ENCODE data around the gene PFDN2.
"Not testable (repeated sequence)": the region's sequence is repeated elsewhere in the genome, so short reads cannot be mapped to it uniquely, and the experiment has no call there.

PFDN2 gene

DNA sequence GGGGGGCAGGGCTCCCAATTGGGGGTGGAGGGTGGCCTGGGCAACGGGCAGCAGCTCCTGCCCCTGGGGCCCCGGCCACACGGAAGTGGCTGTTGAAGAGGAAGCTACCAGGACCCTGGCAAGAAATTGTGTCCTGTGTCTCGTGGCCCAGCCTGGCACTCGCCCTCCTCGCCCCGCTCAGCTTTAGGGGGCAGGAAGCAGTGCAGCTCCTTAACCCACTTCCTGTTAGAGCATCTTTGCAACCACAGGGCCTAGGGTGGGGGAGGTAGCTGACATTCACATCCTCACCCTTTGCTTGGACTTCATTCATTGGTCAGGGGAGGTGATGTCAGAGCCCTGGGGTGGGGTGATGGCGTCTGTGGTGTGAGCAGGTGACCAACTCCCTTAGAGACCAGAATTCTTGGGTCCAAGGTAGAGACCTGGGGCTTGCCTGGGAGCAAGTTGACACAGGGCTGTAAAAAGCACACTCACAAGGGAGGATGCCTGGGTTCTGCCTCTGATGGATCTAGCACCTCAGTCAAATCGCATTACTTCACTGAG lies 48.0 kb downstream of the PFDN2 start, which contains the start of gene ARHGAP30:
Gene ARHGAP30 (minus strand): TSS at position 161 of the 540 bp plus-strand sequence. CDS start 267 bp downstream, outside the sequence.
- DNase-seq = no peak

DNA sequence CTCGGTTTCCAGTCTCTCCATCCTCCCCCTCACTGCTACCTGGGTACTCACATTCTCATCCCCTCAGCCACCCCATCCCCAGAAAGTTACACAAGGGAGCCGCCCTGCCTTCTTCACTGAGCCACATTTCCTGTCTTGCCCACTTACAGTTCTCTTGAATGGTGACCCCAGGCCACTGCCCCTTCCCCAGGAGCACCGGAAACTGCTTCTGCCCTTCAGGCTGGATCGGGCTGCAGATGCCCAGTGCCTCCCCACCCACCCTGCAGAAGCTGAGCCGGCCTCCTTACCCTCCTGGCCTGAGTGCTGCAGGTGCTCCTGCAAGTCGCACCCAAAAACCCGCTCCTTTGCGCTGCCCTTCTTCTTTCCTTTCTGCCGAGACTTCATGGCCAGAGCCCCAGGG lies 48.6 kb downstream of the PFDN2 start:
- in situ Hi-C loops (cut with HindIII; ENCODE audit: low pct_ligation_motif_present, low pct_unique_long_range_greater_than_20kb, low sequenced_read_pairs) = no loop called here
- no peak for DNase-seq

More for the DNA sequence above, 48.0 kb downstream of the PFDN2 start, which contains the start of gene ARHGAP30:
- in situ Hi-C loops (cut with HindIII; ENCODE audit: low pct_ligation_motif_present, low pct_unique_long_range_greater_than_20kb, low sequenced_read_pairs) = no loop called here

- no peak for DNase-seq
Observed at GRCh38 chr1:161068306-161069234, 49.3 kb downstream of the PFDN2 start.

GRCh38 chr1:161066694-161067093 lies 51.1 kb downstream of the PFDN2 start:
- no peak for DNase-seq
- in situ Hi-C loops (cut with HindIII; ENCODE audit: low pct_ligation_motif_present, low pct_unique_long_range_greater_than_20kb, low sequenced_read_pairs) = no loop called here

More at GRCh38 chr1:161068306-161069234, 49.3 kb downstream of the PFDN2 start:
- in situ Hi-C loops (cut with HindIII; ENCODE audit: low pct_ligation_motif_present, low pct_unique_long_range_greater_than_20kb, low sequenced_read_pairs) = no loop called here

- in situ Hi-C loops (cut with HindIII; ENCODE audit: low pct_ligation_motif_present, low pct_unique_long_range_greater_than_20kb, low sequenced_read_pairs); DNase-seq: not testable (repeated sequence)
Observed at GRCh38 chr1:161065681-161066080, 52.2 kb downstream of the PFDN2 start.

DNA sequence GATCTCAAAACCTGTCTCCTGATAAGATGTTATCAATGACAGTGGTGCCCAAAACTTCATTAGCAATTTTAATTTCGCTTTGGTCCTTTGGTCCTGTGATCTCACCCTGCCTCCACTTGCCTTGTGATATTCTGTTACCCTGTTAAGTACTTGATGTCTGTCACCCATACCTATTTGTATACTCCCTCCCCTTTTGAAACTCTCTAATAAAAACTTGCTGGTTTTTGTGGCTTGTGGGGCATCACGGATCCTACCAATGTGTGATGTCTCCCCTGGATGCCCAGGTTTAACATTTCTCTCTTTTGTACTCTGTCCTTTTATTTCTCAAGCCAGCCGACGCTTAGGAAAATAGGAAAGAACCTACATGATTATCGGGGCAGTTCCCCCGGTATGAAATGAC lies 53.9 kb downstream of the PFDN2 start:
- DNase-seq; in situ Hi-C loops (cut with HindIII; ENCODE audit: low pct_ligation_motif_present, low pct_unique_long_range_greater_than_20kb, low sequenced_read_pairs): not testable (repeated sequence)

- in situ Hi-C loops (cut with HindIII; ENCODE audit: low pct_ligation_motif_present, low pct_unique_long_range_greater_than_20kb, low sequenced_read_pairs) = no loop called here
- DNase-seq = no peak
Observed at GRCh38 chr1:161061419-161061818, 56.4 kb downstream of the PFDN2 start.

DNA sequence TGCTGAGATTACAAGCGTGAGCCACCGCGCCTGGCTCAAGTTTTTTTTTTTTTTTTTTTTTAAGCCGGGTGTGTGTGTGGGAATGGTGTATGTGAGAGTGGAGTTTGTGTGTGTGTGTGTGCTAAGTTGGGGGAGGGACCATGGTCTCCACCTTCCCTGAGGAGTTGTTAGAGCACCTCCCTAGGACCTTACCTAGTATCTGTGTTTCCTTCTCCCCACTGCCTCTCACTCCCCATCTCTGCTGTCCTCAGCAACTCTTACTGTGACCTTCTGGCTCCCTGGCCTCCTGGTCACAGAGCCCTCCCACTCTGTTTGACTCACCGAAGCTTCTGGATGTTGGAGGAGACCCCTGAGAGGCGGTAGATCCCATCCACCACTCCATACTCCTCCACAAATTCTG lies 58.5 kb downstream of the PFDN2 start:
- in situ Hi-C loops (cut with HindIII; ENCODE audit: low pct_ligation_motif_present, low pct_unique_long_range_greater_than_20kb, low sequenced_read_pairs) = no loop called here
- DNase-seq = no peak

DNA sequence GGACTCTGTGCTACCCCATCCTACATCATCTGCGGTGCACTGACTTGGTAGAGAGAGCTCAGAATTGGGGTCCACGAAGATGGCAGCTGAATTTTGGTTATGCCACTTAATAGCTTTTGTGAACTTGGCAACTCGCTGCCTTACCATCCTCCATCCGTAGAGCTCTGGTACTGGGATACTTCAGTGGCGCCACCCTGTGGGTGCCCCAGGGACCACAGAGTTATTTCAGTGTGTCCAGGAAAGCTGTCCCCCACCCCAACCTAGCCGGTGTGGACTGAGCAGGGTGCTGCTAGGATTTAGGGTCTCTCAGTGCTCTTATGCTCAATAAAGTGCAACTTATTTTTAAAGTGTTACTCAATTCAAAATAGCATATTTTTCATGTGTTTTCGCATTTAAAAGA lies 63.0 kb downstream of the PFDN2 start:
- in situ Hi-C loops (cut with HindIII; ENCODE audit: low pct_ligation_motif_present, low pct_unique_long_range_greater_than_20kb, low sequenced_read_pairs) = no loop called here
- no peak for DNase-seq

DNA sequence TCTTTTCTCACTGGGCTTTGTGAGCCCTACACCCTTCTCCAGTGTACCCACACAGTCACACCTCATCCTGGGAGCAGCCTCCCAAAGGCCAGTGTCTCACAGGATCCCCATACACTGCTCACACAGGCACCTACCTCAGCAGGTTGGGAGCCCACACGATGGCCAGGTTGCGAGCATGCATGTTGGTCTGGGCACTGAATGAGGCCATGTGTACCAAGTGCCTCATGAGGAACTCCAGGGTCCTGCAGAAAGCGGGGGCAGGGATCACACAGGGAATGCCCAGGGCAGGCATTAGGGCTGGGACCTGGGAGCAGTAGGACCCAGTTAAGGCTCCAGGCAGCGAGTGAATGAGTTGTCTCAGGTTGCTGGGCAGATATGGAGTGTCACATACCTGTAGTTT lies 63.6 kb downstream of the PFDN2 start:
- DNase-seq = no peak
- in situ Hi-C loops (cut with HindIII; ENCODE audit: low pct_ligation_motif_present, low pct_unique_long_range_greater_than_20kb, low sequenced_read_pairs) = no loop called here

GRCh38 chr1:161052899-161053298 lies 64.9 kb downstream of the PFDN2 start:
- in situ Hi-C loops (cut with HindIII; ENCODE audit: low pct_ligation_motif_present, low pct_unique_long_range_greater_than_20kb, low sequenced_read_pairs) = no loop called here
- DNase-seq = no peak

GRCh38 chr1:161051219-161051618 lies 66.6 kb downstream of the PFDN2 start:
- DNase-seq = no peak
- in situ Hi-C loops (cut with HindIII; ENCODE audit: low pct_ligation_motif_present, low pct_unique_long_range_greater_than_20kb, low sequenced_read_pairs) = no loop called here
